ENCODE data around the gene CDNF. TPM values are rescaled to one million over a fixed set of nuclear protein-coding genes. Genes with fewer than 3 reads are reported as not detected.
A peak's percentile ranks its signal among the peaks of the same experiment; 100 is the strongest.

The CDNF gene
- polyA plus RNA-seq, 2 of the 4 experiments (the other 2 are of a cell fraction): 1.6 to 2.0 TPM

- Histone ChIP-seq H3K4me3 (no peak overlapping the region), H3K4me2 (no peak overlapping the region), H3K27ac (peak overlapping the region in 1 of 2 experiments; percentile 54; a peak in 2 of 6 replicates), H3K4me1 (peaks cover 24% of the 10 kb centered on the region), H3K9me3 (no peaks in the 10 kb centered on the region)
- no peak for FAIRE-seq
- no peak for ATAC-seq
- WGBS (ENCODE audit: missing lambda C conversion rate): 89% methylated on average over 3 of the region's 3 CpGs
- CTCF ChIA-PET: no interaction called here
- TF ChIP-seq RARB (CRISPR knock-in tag; IDR thresholded peaks at IDR 0.05): no peak
- no peak for TF ChIP-seq FOSL2 (IDR thresholded peaks at IDR 0.05)
- no peak for TF ChIP-seq FOSL2 (CRISPR knock-in tag; IDR thresholded peaks at IDR 0.05)
- TF ChIP-seq PHF8 (IDR thresholded peaks at IDR 0.05; ENCODE audit: borderline replicate concordance, low read depth): no peak
- DNase-seq (ENCODE audit: low read depth in 1 of 2, low spot score in 1 of 2): no peak
- POLR2A ChIA-PET: no interaction called here
Measured at GRCh38 chr10:14775656-14776055, 62.2 kb downstream of the CDNF start.

GRCh38 chr10:14774797-14775196 is 63.0 kb downstream of the CDNF start, which contains the start of gene FAM107B:
TSS of gene FAM107B (minus strand) at chr10:14774897. CDS start at chr10:14774663, 234 bp downstream.
- H3K27ac ChIP-seq: peak within 1 kb of the TSS in 1 of 2 experiments; percentile 54; a peak in 2 of 6 replicates

More at GRCh38 chr10:14774797-14775196, 63.0 kb downstream of the CDNF start, which contains the start of gene FAM107B:
- ATAC-seq (no peak), DNase-seq (ENCODE audit: low read depth in 1 of 2, low spot score in 1 of 2) (no peak), FAIRE-seq (no peak)
- TF ChIP-seq ZC3H11A (IDR thresholded peaks at IDR 0.05) (no peak), TP53 (CRISPR knock-in tag; IDR thresholded peaks at IDR 0.05) (no peak), REST (IDR thresholded peaks at IDR 0.05) (no peak), HEYL (CRISPR knock-in tag; IDR thresholded peaks at IDR 0.05) (no peak), MAX (IDR thresholded peaks at IDR 0.05) (no peak), E2F6 (IDR thresholded peaks at IDR 0.05; ENCODE audit: borderline replicate concordance, low read depth) (no peak), ZFP36 (IDR thresholded peaks at IDR 0.05; ENCODE audit: borderline replicate concordance, partially characterized antibody) (no peak), POLR2A (IDR thresholded peaks at IDR 0.05; ENCODE audit: low read length) (no peak), CBX2 (IDR thresholded peaks at IDR 0.05; ENCODE audit: borderline replicate concordance, low read depth) (no peak), RAD21 (conservative IDR thresholded peaks at IDR 0.05 in 1 of 2, IDR thresholded peaks at IDR 0.05 in 1 of 2) (no peak), FOSB (CRISPR knock-in tag; IDR thresholded peaks at IDR 0.05) (no peak), SREBF2 (IDR thresholded peaks at IDR 0.05) (no peak), NFE2L2 (conservative IDR thresholded peaks at IDR 0.05; ENCODE audit: low read length) (no peak), HMGXB4 (CRISPR knock-in tag; IDR thresholded peaks at IDR 0.05; ENCODE audit: borderline replicate concordance) (no peak), RCOR1 (IDR thresholded peaks at IDR 0.05; ENCODE audit: low read depth, low read length) (no peak), EHMT2 (IDR thresholded peaks at IDR 0.05; ENCODE audit: low read depth) (no peak), HES2 (IDR thresholded peaks at IDR 0.05) (no peak), HOXB13 (CRISPR knock-in tag; IDR thresholded peaks at IDR 0.05; ENCODE audit: low read depth) (no peak), HOXB5 (CRISPR knock-in tag; IDR thresholded peaks at IDR 0.05) (no peak), JUN (IDR thresholded peaks at IDR 0.05) (no peak)
- POLR2A ChIA-PET: no interaction called here
- Histone ChIP-seq H3K4me2 (no peak within 1 kb of the TSS), H3K4me3 (no peak within 1 kb of the TSS), H3K4me1 (peaks cover 17% of the 10 kb centered on the region), H3K9me3 (no peaks in the 10 kb centered on the region)
- 92% methylated on average over 8 of the region's 8 CpGs for WGBS (ENCODE audit: missing lambda C conversion rate)
- CTCF ChIA-PET: interaction anchor here (0.6 kb wide), 1 partner anchor 104 kb away, joined by 3 read pairs; no protein-coding TSS in a partner anchor
